Sigmoid colon (tissue), 4 donors: ENCODE results near the gene GPX3.

ENCODE experiments used
- POLR2A ChIP-seq, 2 donors: fragments of 450-650 bp; IDR thresholded peaks; one replicate each; pipeline ENCODE4 v1.6.1; 2016; ENCODE audit warnings: antibody characterized with exemption in 2 of 2, mild to moderate bottlenecking in 2 of 2, moderate library complexity in 2 of 2
- POLR2AphosphoS5 ChIP-seq, 4 donors: sonication (generic); formaldehyde crosslinking; IDR thresholded peaks; one replicate each; pipeline ENCODE4 v1.6.1; 2017; ENCODE audit warnings: antibody characterized with exemption in 4 of 4
- TF ChIP-seq, protein P1 (sequence below), 4 experiments: fragments of 450-650 bp in 3 of 4; fragments of 200-600 bp in 1 of 4; IDR thresholded peaks; one replicate each; pipeline ENCODE4 v1.5.1; 2016 to 2019; ENCODE audit warnings: antibody characterized with exemption in 4 of 4, mild to moderate bottlenecking in 3 of 4, moderate library complexity in 2 of 4

DNA sequence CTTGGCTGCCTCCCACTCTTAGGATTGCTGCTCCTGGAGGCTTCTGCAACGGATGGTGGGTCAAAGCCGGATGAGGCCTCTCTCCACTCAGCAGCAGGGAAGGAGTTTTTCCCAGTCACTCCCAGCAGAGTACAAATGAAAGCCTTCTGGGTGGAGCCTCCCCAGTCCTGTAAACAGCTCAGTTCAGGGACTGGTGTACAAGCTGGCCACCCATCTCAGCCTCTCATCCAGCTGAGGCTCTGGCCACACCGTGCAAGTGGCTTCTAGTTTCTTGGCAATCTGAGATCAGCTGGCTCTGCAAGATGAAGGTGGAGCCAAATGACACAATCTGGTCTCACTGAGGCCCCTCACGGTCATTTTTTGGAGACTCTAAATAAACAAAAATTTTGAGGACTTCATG lies 10.0 kb downstream of the GPX3 start:
- TF ChIP-seq, protein P1, sequence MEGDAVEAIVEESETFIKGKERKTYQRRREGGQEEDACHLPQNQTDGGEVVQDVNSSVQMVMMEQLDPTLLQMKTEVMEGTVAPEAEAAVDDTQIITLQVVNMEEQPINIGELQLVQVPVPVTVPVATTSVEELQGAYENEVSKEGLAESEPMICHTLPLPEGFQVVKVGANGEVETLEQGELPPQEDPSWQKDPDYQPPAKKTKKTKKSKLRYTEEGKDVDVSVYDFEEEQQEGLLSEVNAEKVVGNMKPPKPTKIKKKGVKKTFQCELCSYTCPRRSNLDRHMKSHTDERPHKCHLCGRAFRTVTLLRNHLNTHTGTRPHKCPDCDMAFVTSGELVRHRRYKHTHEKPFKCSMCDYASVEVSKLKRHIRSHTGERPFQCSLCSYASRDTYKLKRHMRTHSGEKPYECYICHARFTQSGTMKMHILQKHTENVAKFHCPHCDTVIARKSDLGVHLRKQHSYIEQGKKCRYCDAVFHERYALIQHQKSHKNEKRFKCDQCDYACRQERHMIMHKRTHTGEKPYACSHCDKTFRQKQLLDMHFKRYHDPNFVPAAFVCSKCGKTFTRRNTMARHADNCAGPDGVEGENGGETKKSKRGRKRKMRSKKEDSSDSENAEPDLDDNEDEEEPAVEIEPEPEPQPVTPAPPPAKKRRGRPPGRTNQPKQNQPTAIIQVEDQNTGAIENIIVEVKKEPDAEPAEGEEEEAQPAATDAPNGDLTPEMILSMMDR (IDR thresholded peaks at IDR 0.05): no peak
- TF ChIP-seq POLR2A (IDR thresholded peaks at IDR 0.05) (no peak), POLR2AphosphoS5 (IDR thresholded peaks at IDR 0.05) (peak; percentile 23 to 70 (median 54))
